Thymus (tissue), 11 donors: ENCODE data around the gene AFAP1L1. TPM values are rescaled to one million over a fixed set of nuclear protein-coding genes. Genes with fewer than 3 reads are reported as not detected.

Experiments used
- DNase-seq, 9 donors: peaks; one replicate each; pipeline ENCODE4 v3.0.0-alpha.2; 2013; ENCODE audit warnings: low spot score in 9 of 9, low read depth in 6 of 9, missing footprints in 1 of 9
- H3K27ac ChIP-seq, 2 donors: one replicate each; pipeline ENCODE4 v1.5.1; 2013; ENCODE audit warnings: control low read depth in 1 of 2, low read depth in 1 of 2, low read length in 1 of 2, mild to moderate bottlenecking in 1 of 2, moderate library complexity in 1 of 2
- H3K27me3 ChIP-seq, 2 donors: one replicate each; pipeline ENCODE4 v1.5.1; 2013; ENCODE audit warnings: low read length in 1 of 2; ENCODE audit not compliant: control insufficient read depth in 2 of 2, insufficient read depth in 1 of 2
- H3K36me3 ChIP-seq, 2 donors: one replicate each; pipeline ENCODE4 v1.5.1; 2013; ENCODE audit warnings: low read length in 1 of 2, mild to moderate bottlenecking in 1 of 2, moderate library complexity in 1 of 2; ENCODE audit not compliant: control insufficient read depth in 2 of 2, insufficient read depth in 2 of 2
- H3K4me1 ChIP-seq, 2 donors: one replicate each; pipeline ENCODE4 v1.5.1; 2013; ENCODE audit warnings: low read length in 2 of 2; ENCODE audit not compliant: control insufficient read depth in 2 of 2, insufficient read depth in 2 of 2
- H3K4me3 ChIP-seq, 2 donors: one replicate each; pipeline ENCODE4 v1.5.1; 2013; ENCODE audit warnings: low read length in 2 of 2, control low read depth in 1 of 2, mild to moderate bottlenecking in 1 of 2
- H3K9me3 ChIP-seq, 2 donors: one replicate each; pipeline ENCODE4 v1.5.1; 2013; ENCODE audit warnings: low read length in 1 of 2, mild to moderate bottlenecking in 1 of 2; ENCODE audit not compliant: control insufficient read depth in 2 of 2, insufficient read depth in 1 of 2
- WGBS: extraction: QIAGEN DNeasy Blood & Tissue Kit; methylation state at CpG from one replicate; pipeline ENCODE4 v1.1.7; 2013; 5-methylcytosine and 5-hydroxymethylcytosine counted together
- polyA plus RNA-seq: library from polyadenylated mRNA; stranded (reverse); fragments of 200-250 nt; gene quantifications from one replicate; pipeline ENCODE4 v1.2.3, GENCODE V29; 2013
- total RNA-seq: library from RNA; stranded (reverse); fragments of 120-200 nt; gene quantifications from one replicate; pipeline ENCODE4 v1.2.4, GENCODE V29; 2013
- donor health status: healthy.

AFAP1L1 gene
- total and polyA plus RNA-seq, 2 donors, result 8.0 to 12.6 TPM

- no peak overlapping the region for H3K4me3 ChIP-seq
- H3K9me3 ChIP-seq, result no peaks in the 10 kb centered on the region
- H3K27ac ChIP-seq, result no peak overlapping the region
- no peaks in the 10 kb centered on the region for H3K36me3 ChIP-seq
- 94% methylated on average over 5 of the region's 5 CpGs for whole genome bisulfite sequencing
- no peaks in the 10 kb centered on the region for H3K27me3 ChIP-seq
- H3K4me1 ChIP-seq, result no peaks in the 10 kb centered on the region
- no peak for DNase-seq
These were observed 108.2 kb downstream of the AFAP1L1 start for GRCh38 chr5:149379818-149380374.

GRCh38 chr5:149380466-149381121 lies 108.9 kb downstream of the AFAP1L1 start:
- no peak overlapping the region for H3K4me3 ChIP-seq
- peaks cover 2 to 6% of the 10 kb centered on the region in 2 donors for H3K4me1 ChIP-seq
- H3K27ac ChIP-seq, result no peak overlapping the region
- DNase-seq, result no peak
- H3K9me3 ChIP-seq, result no peaks in the 10 kb centered on the region
- no peaks in the 10 kb centered on the region for H3K36me3 ChIP-seq
- 92% methylated on average over 16 of the region's 16 CpGs for WGBS
- H3K27me3 ChIP-seq, result no peaks in the 10 kb centered on the region

- H3K27ac ChIP-seq, result no peak overlapping the region
- no peaks in the 10 kb centered on the region for H3K27me3 ChIP-seq
- H3K9me3 ChIP-seq, result no peaks in the 10 kb centered on the region
- H3K4me3 ChIP-seq, result no peak overlapping the region
- no peaks in the 10 kb centered on the region for H3K36me3 ChIP-seq
- whole genome bisulfite sequencing, result 67% methylated on average over 8 of the region's 8 CpGs
- peaks cover 6 to 14% of the 10 kb centered on the region in 2 donors for H3K4me1 ChIP-seq
- DNase-seq, result no peak
These were observed 109.8 kb downstream of the AFAP1L1 start for GRCh38 chr5:149381261-149381985.

GRCh38 chr5:149381986-149382338 lies 110.3 kb downstream of the AFAP1L1 start:
- H3K4me3 ChIP-seq, result no peak overlapping the region
- peak in 8 of 9 donors; percentile 38 to 82 (median 65) for DNase-seq

GRCh38 chr5:149382517-149383220 lies 111.0 kb downstream of the AFAP1L1 start:
- H3K27ac ChIP-seq, result no peak overlapping the region
- 95% methylated on average over 12 of the region's 12 CpGs for WGBS
- no peaks in the 10 kb centered on the region for H3K36me3 ChIP-seq
- H3K4me3 ChIP-seq, result no peak overlapping the region
- no peaks in the 10 kb centered on the region for H3K9me3 ChIP-seq
- no peaks in the 10 kb centered on the region for H3K27me3 ChIP-seq
- no peak for DNase-seq
- H3K4me1 ChIP-seq, result peaks cover 6 to 20% of the 10 kb centered on the region in 2 donors

More at GRCh38 chr5:149381986-149382338, 110.3 kb downstream of the AFAP1L1 start:
- Histone ChIP-seq H3K27ac (no peak overlapping the region), H3K36me3 (no peaks in the 10 kb centered on the region), H3K4me1 (peaks cover 6 to 19% of the 10 kb centered on the region in 2 donors), H3K27me3 (no peaks in the 10 kb centered on the region), H3K9me3 (no peaks in the 10 kb centered on the region)
- WGBS, result 49% methylated on average over 16 of the region's 16 CpGs

- no peak for DNase-seq
These were observed 111.7 kb downstream of the AFAP1L1 start for GRCh38 chr5:149383399-149383798.

GRCh38 chr5:149386166-149386565 lies 114.5 kb downstream of the AFAP1L1 start:
- peaks cover 6 to 20% of the 10 kb centered on the region in 2 donors for H3K4me1 ChIP-seq
- WGBS, result 86% methylated on average over 5 of the region's 5 CpGs
- peak in 5 of 9 donors; percentile 14 to 46 (median 30) for DNase-seq

More at GRCh38 chr5:149383399-149383798, 111.7 kb downstream of the AFAP1L1 start:
- H3K9me3 ChIP-seq, result no peaks in the 10 kb centered on the region
- H3K4me1 ChIP-seq, result peaks cover 6 to 20% of the 10 kb centered on the region in 2 donors
- no peaks in the 10 kb centered on the region for H3K36me3 ChIP-seq
- WGBS, result 95% methylated on average over 9 of the region's 9 CpGs
- no peaks in the 10 kb centered on the region for H3K27me3 ChIP-seq
- no peak overlapping the region for H3K4me3 ChIP-seq
- no peak overlapping the region for H3K27ac ChIP-seq

GRCh38 chr5:149387081-149387631 lies 115.5 kb downstream of the AFAP1L1 start:
- Histone ChIP-seq H3K27ac (no peak overlapping the region), H3K27me3 (no peaks in the 10 kb centered on the region), H3K9me3 (no peaks in the 10 kb centered on the region), H3K36me3 (no peaks in the 10 kb centered on the region), H3K4me1 (peaks cover 6 to 20% of the 10 kb centered on the region in 2 donors), H3K4me3 (no peak overlapping the region)
- WGBS, result 97% methylated on average over 9 of the region's 9 CpGs
- no peak for DNase-seq

More at GRCh38 chr5:149386166-149386565, 114.5 kb downstream of the AFAP1L1 start:
- H3K9me3 ChIP-seq, result no peaks in the 10 kb centered on the region
- H3K36me3 ChIP-seq, result no peaks in the 10 kb centered on the region
- H3K4me3 ChIP-seq, result no peak overlapping the region
- no peaks in the 10 kb centered on the region for H3K27me3 ChIP-seq
- H3K27ac ChIP-seq, result peak overlapping the region in 1 of 2 donors; percentile 92
